Keratinocyte (primary cell): ENCODE results near the gene TMEM39A. TPM values are rescaled to one million over a fixed set of nuclear protein-coding genes. Genes with fewer than 3 reads are reported as not detected.

Source experiments
- DNase-seq: peaks from one replicate; pipeline ENCODE4 v3.0.0-alpha.2; 2011; ENCODE audit warnings: low read depth, missing footprints, low spot score
- FAIRE-seq: peaks from 2 replicates; lab custom pipeline; 2011; peaks lifted over from hg19 to GRCh38; lab: Jason Lieb, UNC
- H2AFZ ChIP-seq: 2 replicates; pipeline ENCODE4 v1.6.0; 2012; ENCODE audit warnings: low read length, control low read depth, inconsistent platforms; ENCODE audit not compliant: control insufficient read depth
- H3K27ac ChIP-seq: 2 replicates; pipeline ENCODE4 v1.5.1; 2011; ENCODE audit warnings: low read length; ENCODE audit not compliant: control insufficient read depth, insufficient read depth
- H3K27me3 ChIP-seq: 3 replicates; pipeline ENCODE4 v1.6.0; 2011; ENCODE audit warnings: low read length; ENCODE audit not compliant: control insufficient read depth, insufficient read depth; ENCODE audit errors: extremely low read depth
- H3K36me3 ChIP-seq, 2 experiments: 2 replicates in 1 of 2; 3 replicates in 1 of 2; pipeline ENCODE4 v1.5.1; 2011; ENCODE audit warnings: low read length in 2 of 2, mild to moderate bottlenecking in 1 of 2; ENCODE audit not compliant: control insufficient read depth in 2 of 2, insufficient read depth in 2 of 2; ENCODE audit errors: extremely low read depth in 1 of 2
- H3K4me1 ChIP-seq: 3 replicates; pipeline ENCODE4 v1.5.1; 2011; ENCODE audit warnings: low read length; ENCODE audit not compliant: control insufficient read depth, insufficient read depth; ENCODE audit errors: extremely low read depth
- H3K4me2 ChIP-seq: 3 replicates; pipeline ENCODE4 v1.6.0; 2011; ENCODE audit warnings: low read depth, low read length; ENCODE audit not compliant: control insufficient read depth, insufficient read depth; ENCODE audit errors: extremely low read depth
- H3K4me3 ChIP-seq, 3 experiments: fragments of 200-600 bp in 1 of 3; sonication (generic) in 1 of 3; 2 replicates in 2 of 3; 3 replicates in 1 of 3; pipeline ENCODE4 v1.5.1; 2011 to 2016; ENCODE audit warnings: low read length in 3 of 3, mild to moderate bottlenecking in 3 of 3, control low read depth in 2 of 3, inconsistent platforms in 1 of 3, low read depth in 1 of 3, mixed read lengths in 1 of 3, mixed run types in 1 of 3, moderate library complexity in 1 of 3; ENCODE audit not compliant: control insufficient read depth in 2 of 3, insufficient read depth in 2 of 3; ENCODE audit errors: extremely low read depth in 1 of 3
- H3K79me2 ChIP-seq: 2 replicates; pipeline ENCODE4 v1.6.0; 2012; ENCODE audit warnings: low read length; ENCODE audit not compliant: control insufficient read depth, insufficient read depth
- H3K9ac ChIP-seq: 3 replicates; pipeline ENCODE4 v1.6.0; 2011; ENCODE audit warnings: low read length; ENCODE audit not compliant: control insufficient read depth, insufficient read depth; ENCODE audit errors: extremely low read depth
- H3K9me1 ChIP-seq: 3 replicates; pipeline ENCODE4 v1.6.0; 2011; ENCODE audit warnings: low read length; ENCODE audit not compliant: control insufficient read depth, insufficient read depth; ENCODE audit errors: extremely low read depth
- H3K9me3 ChIP-seq: 2 replicates; pipeline ENCODE4 v1.5.1; 2012; ENCODE audit warnings: low read depth, low read length; ENCODE audit not compliant: control insufficient read depth
- H4K20me1 ChIP-seq: 3 replicates; pipeline ENCODE4 v1.6.0; 2011; ENCODE audit warnings: low read length; ENCODE audit not compliant: control insufficient read depth, insufficient read depth; ENCODE audit errors: extremely low read depth
- CTCF ChIP-seq, 3 experiments: IDR thresholded peaks in 1 of 3; conservative IDR thresholded peaks in 1 of 3; optimal IDR thresholded peaks in 1 of 3; 2 replicates in 2 of 3; 3 replicates in 1 of 3; pipeline versions ENCODE3 to v1.5.1; 2011; ENCODE audit warnings: low read length in 3 of 3, mild to moderate bottlenecking in 3 of 3, moderate library complexity in 2 of 3, control low read depth in 1 of 3, inconsistent platforms in 1 of 3; ENCODE audit not compliant: insufficient read depth in 2 of 3; ENCODE audit errors: extremely low read depth in 1 of 3
- EZH2 ChIP-seq: IDR thresholded peaks from one replicate; pipeline ENCODE4 v1.6.1; 2012; ENCODE audit warnings: inconsistent platforms, mild to moderate bottlenecking, low read length, moderate library complexity
- dilution Hi-C: fragments of 300-500 bp; cut with MboI; formaldehyde crosslinking; loops from one replicate; pipeline ENCODE4 v1.7.0; 2020; ENCODE audit warnings: low sequenced_read_pairs; ENCODE audit not compliant: extremely low pct_ligation_motif_present
- polyA plus RNA-seq, 5 experiments: library from polyadenylated mRNA; depleted of rRNA in 3 of 5; stranded (reverse) in 3 of 5; stranded (forward) in 1 of 5; unstranded in 1 of 5; fragments of >200 nt; gene quantifications; 1 replicate in 1 of 5; 2 replicates in 3 of 5; 3 replicates in 1 of 5; pipeline versions ENCODE4 v1.2.1 to v1.2.3, GENCODE V29; 2011 to 2012; ENCODE audit warnings: missing spikeins in 2 of 5, low read depth in 1 of 5, low replicate concordance in 1 of 5

The TMEM39A gene
- polyA plus RNA-seq, 1 donor (not counting 4 experiments of a cell fraction or from before 2014, with no cell fraction given) = 26.3 TPM

GRCh38 chr3:119433613-119434325 is 29.6 kb downstream of the TMEM39A start:
- Histone ChIP-seq H4K20me1 (no peaks in the 10 kb centered on the region), H3K4me2 (no peak overlapping the region), H3K79me2 (no peaks in the 10 kb centered on the region), H3K9ac (no peak overlapping the region), H3K4me1 (no peaks in the 10 kb centered on the region), H3K27me3 (no peaks in the 10 kb centered on the region), H3K9me1 (no peaks in the 10 kb centered on the region), H2AFZ (no peak overlapping the region), H3K9me3 (no peaks in the 10 kb centered on the region), H3K27ac (no peak overlapping the region), H3K4me3 (no peak overlapping the region), H3K36me3 (peaks cover 28 to 35% of the 10 kb centered on the region in 2 experiments)
- FAIRE-seq (no peak), DNase-seq (no peak)
- dilution Hi-C loops = no loop called here
- no peak for TF ChIP-seq EZH2
- TF ChIP-seq CTCF (optimal IDR thresholded peaks at IDR 0.05 in 1 of 3, IDR thresholded peaks at IDR 0.05 in 1 of 3, conservative IDR thresholded peaks at IDR 0.05 in 1 of 3; ENCODE audit: extremely low read depth in 1 of 3, insufficient read depth in 2 of 3, low read length in 3 of 3) = no peak

- Histone ChIP-seq H3K36me3 (peaks cover 14 to 28% of the 10 kb centered on the region in 2 experiments), H3K9me3 (peaks cover 2% of the 10 kb centered on the region), H3K9me1 (no peaks in the 10 kb centered on the region), H3K27me3 (no peaks in the 10 kb centered on the region), H3K9ac (no peak overlapping the region), H2AFZ (no peak overlapping the region), H3K79me2 (no peaks in the 10 kb centered on the region), H3K27ac (no peak overlapping the region), H4K20me1 (no peaks in the 10 kb centered on the region), H3K4me2 (no peak overlapping the region), H3K4me1 (no peaks in the 10 kb centered on the region), H3K4me3 (no peak overlapping the region)
- dilution Hi-C loops = no loop called here
- no peak for DNase-seq
- no peak for TF ChIP-seq EZH2
- no peak for TF ChIP-seq CTCF (optimal IDR thresholded peaks at IDR 0.05 in 1 of 3, IDR thresholded peaks at IDR 0.05 in 1 of 3, conservative IDR thresholded peaks at IDR 0.05 in 1 of 3; ENCODE audit: extremely low read depth in 1 of 3, insufficient read depth in 2 of 3, low read length in 3 of 3)
- FAIRE-seq = no peak
These were observed 34.9 kb downstream of the TMEM39A start for GRCh38 chr3:119428538-119428937.
